Heart right ventricle (tissue), 16 donors: Measurements from ENCODE around the gene EHMT1. TPM values are rescaled to one million over a fixed set of nuclear protein-coding genes. Genes with fewer than 3 reads are reported as not detected.

Source experiments
- ATAC-seq, 8 donors: fragments of 200-7000 bp; cut with Tn5 transposase; one replicate each; pipeline ENCODE4 v1.9.1; 2020; ENCODE audit warnings: mild to moderate bottlenecking in 8 of 8, moderate library complexity in 8 of 8, moderate number of reproducible peaks in 1 of 8
- DNase-seq, 2 donors: peaks; one replicate each; pipeline ENCODE4 v3.0.0-alpha.2; 2020
- H3K27ac ChIP-seq, 10 donors: fragments of 200-600 bp; sonication (generic) in 2 of 10; one replicate each; pipeline versions ENCODE4 v1.5.0 to v1.8.0; 2020 to 2022; ENCODE audit warnings: mild to moderate bottlenecking in 3 of 10
- H3K27me3 ChIP-seq, 7 donors: fragments of 200-600 bp; one replicate each; pipeline ENCODE4 v1.8.0; 2021 to 2022; ENCODE audit warnings: mild to moderate bottlenecking in 2 of 7
- H3K36me3 ChIP-seq, 9 donors: fragments of 200-600 bp; sonication (generic) in 1 of 9; one replicate each; pipeline versions ENCODE4 v1.5.0 to v1.8.0; 2020 to 2022; ENCODE audit warnings: mild to moderate bottlenecking in 2 of 9
- H3K4me1 ChIP-seq, 9 donors: fragments of 200-600 bp; sonication (generic) in 1 of 9; one replicate each; pipeline versions ENCODE4 v1.5.0 to v1.8.0; 2020 to 2022; ENCODE audit warnings: mild to moderate bottlenecking in 4 of 9
- H3K4me3 ChIP-seq, 10 donors: fragments of 200-600 bp; sonication (generic) in 2 of 10; one replicate each; pipeline versions ENCODE4 v1.5.0 to v1.8.0; 2020 to 2022; ENCODE audit warnings: mild to moderate bottlenecking in 7 of 10, moderate library complexity in 2 of 10
- H3K9me3 ChIP-seq, 11 donors: fragments of 200-600 bp in 10 of 11; sonication (generic) in 2 of 11; one replicate each; pipeline versions ENCODE4 v1.5.0 to v1.8.0; 2013 to 2022; ENCODE audit warnings: mild to moderate bottlenecking in 2 of 11, control low read depth in 1 of 11, moderate library complexity in 1 of 11
- CTCF ChIP-seq, 9 donors: fragments of 200-600 bp; sonication (generic) in 2 of 9; IDR thresholded peaks; one replicate each; pipeline versions ENCODE4 v1.5.0 to v1.8.0; 2021 to 2022; ENCODE audit warnings: antibody characterized with exemption in 9 of 9, mild to moderate bottlenecking in 5 of 9, moderate library complexity in 1 of 9
- WGBS, 2 donors: extraction: QIAGEN DNeasy Blood & Tissue Kit; methylation state at CpG; one replicate each; pipeline ENCODE4 v1.1.7; 2013; ENCODE audit warnings: inconsistent platforms in 1 of 2; 5-methylcytosine and 5-hydroxymethylcytosine counted together
- intact Hi-C, 10 donors: fragments of 100-400 bp; cut with DNase I; formaldehyde crosslinking; loops; one replicate each; pipeline versions ENCODE4 v1.11.1 to v1.14.2; 2022
- polyA plus RNA-seq, 2 donors: library from polyadenylated mRNA; stranded (reverse); fragments of 200-250 nt; gene quantifications; one replicate each; pipeline ENCODE4 v1.2.3, GENCODE V29; 2013
- total RNA-seq, 10 donors: library from RNA; stranded (reverse); fragmentation: NEBNext Ultra II Directional in 3 of 10; extraction: Animal tissue kit (Norgen Biotek cat#: 25700) in 3 of 10; gene quantifications; one replicate each; pipeline versions ENCODE4 v1.2.1 to v1.2.4, GENCODE V29; 2021 to 2023
- donor health status: Arrhythmogenic right ventricular cardiomyopathy.
- donor health status: ischemic (EF 13 %, LVEDD 7.1; RV severe dilation, severe dysfunction).
- donor health status: healthy with polysubstance abuse.
- donor health status: DM: no; HTN: yes; CAD: no.
- donor health status: DM: no; HTN: no; CAD: no.
- donor health status: ischemic (EF 25% LVEDD 6.9; RV normal size, moderate dysfunction).
- donor health status: ischemic (EF 25% LVEDD 5.7; RV mildly dilated, moderate dysfunction).
- donor health status: healthy.
- donor health status: DM: yes; HTN: yes; CAD: no.
- donor health status: Ischemic cardiomyopathy.
- donor health status: ischemic (EF 35%, LVEDD 5.7; RV mildly dilated, moderate dysfunction).
- donor health status: nonischemic (EF 11% LVEDD 7.7; RV severe dilation, severe dysfunction).
- donor health status: DM: yes; HTN: yes; CAD: no.
- donor health status: PGD.
- donor health status: ischemic (EF 29% LVEDD 5.4; RV normal size, mild dysfunction).
- donor health status: nonischemic (EF 23%, LVEDD 6.1; RV moderate dilation, normal function).

EHMT1 gene
- total and polyA plus RNA-seq, 12 donors: 19.6 to 45.1 (median 31.1) TPM

DNA sequence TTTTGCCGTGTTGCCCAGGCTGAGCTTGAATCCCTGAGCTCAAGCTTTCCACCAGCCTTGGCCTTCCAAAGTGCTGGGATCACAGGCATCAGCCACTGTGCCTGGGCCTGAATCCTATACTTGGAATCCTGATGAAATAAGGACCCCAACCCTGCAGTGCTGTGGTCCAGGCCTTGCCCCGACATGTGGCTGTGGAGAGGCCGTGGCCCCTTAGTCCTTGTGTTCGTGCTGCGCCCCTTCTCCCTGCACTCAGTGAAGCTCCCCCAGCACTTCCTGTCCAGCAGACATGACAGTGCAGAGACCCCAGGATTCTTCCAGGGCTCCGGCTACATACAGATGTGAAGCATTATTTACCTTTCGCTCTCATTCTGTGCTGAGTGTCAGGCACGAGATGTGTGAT, 52.9 kb downstream of the EHMT1 start:
- DNase-seq (no peak), ATAC-seq (no peak)
- 90 to 94% methylated on average over 8 of the region's 8 CpGs for WGBS, 2 donors
- H3K4me1 ChIP-seq: peaks cover 9 to 67% (median 49%) of the 10 kb centered on the region in 9 donors
- H3K9me3 ChIP-seq: no peaks in the 10 kb centered on the region
- H3K4me3 ChIP-seq: no peak overlapping the region
- H3K27ac ChIP-seq: no peak overlapping the region
- H3K36me3 ChIP-seq: peaks cover 0 to 5% (median 0%) of the 10 kb centered on the region in 9 donors
- intact Hi-C loops: loop anchor here in 4 of 10 donors (2.0 to 10.0 kb wide), 3 partner anchors 23 to 83 kb away; partner anchors contain the start of gene EHMT1 (in 1 of the 4)
- TF ChIP-seq CTCF (IDR thresholded peaks at IDR 0.05): no peak
- no peaks in the 10 kb centered on the region for H3K27me3 ChIP-seq

DNA sequence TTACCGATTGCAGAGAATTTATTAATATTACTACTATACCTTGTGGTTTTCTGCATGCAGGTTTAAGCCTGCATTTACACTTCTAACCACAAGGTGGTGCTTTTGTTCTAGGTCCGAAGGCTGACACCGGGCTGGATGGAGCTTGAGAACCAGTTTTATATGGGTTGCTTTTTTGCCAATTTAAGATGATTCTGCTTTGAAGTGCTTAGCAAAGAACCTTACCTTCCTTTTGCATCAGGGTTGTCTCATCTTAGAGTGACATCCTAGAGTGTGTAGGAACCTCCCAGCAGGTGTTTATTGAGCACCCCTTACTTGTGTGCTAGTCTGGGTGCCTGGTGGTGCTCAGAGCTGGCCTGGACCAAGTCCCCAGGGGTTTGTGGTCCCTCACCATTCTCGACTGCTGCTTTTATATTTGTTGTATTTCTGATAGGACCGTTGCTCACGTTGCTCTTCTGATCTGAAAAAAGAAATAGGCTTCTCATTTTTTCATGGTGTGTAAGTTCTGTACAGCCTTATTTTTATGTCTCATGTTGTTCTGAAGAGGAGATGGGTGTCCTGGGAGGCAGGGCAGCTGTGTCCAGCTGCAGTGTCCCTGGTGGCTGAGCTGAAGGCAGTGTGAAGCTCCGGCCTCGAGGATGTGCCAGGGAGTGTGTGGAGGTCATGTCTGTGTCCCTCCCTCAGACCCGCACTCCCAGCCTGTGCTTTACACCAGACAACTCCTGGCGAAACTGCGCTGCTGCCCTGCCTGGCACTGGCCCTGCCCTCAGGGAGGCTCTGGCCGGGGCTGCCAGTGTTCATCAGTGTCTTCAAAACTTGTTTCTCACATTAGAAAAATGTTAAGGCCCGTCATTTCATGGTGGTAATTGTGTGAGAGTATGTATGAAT, 54.3 kb downstream of the EHMT1 start:
- intact Hi-C loops: loop anchor here in 4 of 10 donors (2.0 to 10.0 kb wide), 3 partner anchors 22 to 82 kb away; partner anchors contain the start of gene EHMT1 (in 1 of the 4)
- H3K4me3 ChIP-seq: no peak overlapping the region
- ATAC-seq (peak; percentile 39 to 70 (median 55)), DNase-seq (peak; percentile 31 to 51)
- peaks cover 0 to 14% (median 0%) of the 10 kb centered on the region in 9 donors for H3K36me3 ChIP-seq
- peak overlapping the region in 6 of 10 donors; percentile 1 to 56 (median 10) for H3K27ac ChIP-seq
- H3K9me3 ChIP-seq: no peaks in the 10 kb centered on the region
- peaks cover 9 to 54% (median 44%) of the 10 kb centered on the region in 9 donors for H3K4me1 ChIP-seq
- peak; percentile 80 to 90 (median 86) for TF ChIP-seq CTCF (IDR thresholded peaks at IDR 0.05)
- WGBS, 2 donors: 37 to 45% methylated on average over 13 of the region's 13 CpGs
- H3K27me3 ChIP-seq: no peaks in the 10 kb centered on the region

GRCh38 chr9:137673886-137674285, 55.1 kb downstream of the EHMT1 start:
- peaks cover 9 to 54% (median 44%) of the 10 kb centered on the region in 9 donors for H3K4me1 ChIP-seq
- ATAC-seq: peak in 4 of 8 donors; percentile 13 to 42 (median 19)
- peaks cover 0 to 17% (median 0%) of the 10 kb centered on the region in 9 donors for H3K36me3 ChIP-seq
- WGBS, 2 donors: 46 to 52% methylated on average over 10 of the region's 10 CpGs
- TF ChIP-seq CTCF (IDR thresholded peaks at IDR 0.05): no peak
- intact Hi-C loops: loop anchor here in 4 of 10 donors (2.0 to 10.0 kb wide), 3 partner anchors 21 to 81 kb away; partner anchors contain the start of gene EHMT1 (in 1 of the 4)
- H3K27me3 ChIP-seq: no peaks in the 10 kb centered on the region
- peak overlapping the region in 8 of 10 donors; percentile 1 to 56 (median 10) for H3K27ac ChIP-seq
- no peak overlapping the region for H3K4me3 ChIP-seq
- no peaks in the 10 kb centered on the region for H3K9me3 ChIP-seq
- DNase-seq: no peak

- peaks cover 9 to 59% (median 44%) of the 10 kb centered on the region in 9 donors for H3K4me1 ChIP-seq
- H3K4me3 ChIP-seq: no peak overlapping the region
- 39 to 57% methylated on average over 15 of the region's 15 CpGs for WGBS, 2 donors
- TF ChIP-seq CTCF (IDR thresholded peaks at IDR 0.05): no peak
- peak overlapping the region in 5 of 10 donors; percentile 5 to 56 (median 15) for H3K27ac ChIP-seq
- ATAC-seq: peak in 7 of 8 donors; percentile 24 to 60 (median 38)
- H3K36me3 ChIP-seq: peaks cover 0 to 16% (median 0%) of the 10 kb centered on the region in 9 donors
- intact Hi-C loops: loop anchor here in 3 of 10 donors (10.0 kb wide), 2 partner anchors 60 to 80 kb away; partner anchors contain the start of gene EHMT1 (in 1 of the 3)
- H3K27me3 ChIP-seq: no peaks in the 10 kb centered on the region
- no peaks in the 10 kb centered on the region for H3K9me3 ChIP-seq
- DNase-seq: no peak
Measured at GRCh38 chr9:137674307-137674975, 55.6 kb downstream of the EHMT1 start.
